GM19238 (cell line): ENCODE data around the gene RPTOR.

Experiments
- DNase-seq: peaks from one replicate; pipeline ENCODE4 v3.0.0; 2011; ENCODE audit warnings: low spot score; ENCODE audit not compliant: insufficient read length

The RPTOR gene

DNA sequence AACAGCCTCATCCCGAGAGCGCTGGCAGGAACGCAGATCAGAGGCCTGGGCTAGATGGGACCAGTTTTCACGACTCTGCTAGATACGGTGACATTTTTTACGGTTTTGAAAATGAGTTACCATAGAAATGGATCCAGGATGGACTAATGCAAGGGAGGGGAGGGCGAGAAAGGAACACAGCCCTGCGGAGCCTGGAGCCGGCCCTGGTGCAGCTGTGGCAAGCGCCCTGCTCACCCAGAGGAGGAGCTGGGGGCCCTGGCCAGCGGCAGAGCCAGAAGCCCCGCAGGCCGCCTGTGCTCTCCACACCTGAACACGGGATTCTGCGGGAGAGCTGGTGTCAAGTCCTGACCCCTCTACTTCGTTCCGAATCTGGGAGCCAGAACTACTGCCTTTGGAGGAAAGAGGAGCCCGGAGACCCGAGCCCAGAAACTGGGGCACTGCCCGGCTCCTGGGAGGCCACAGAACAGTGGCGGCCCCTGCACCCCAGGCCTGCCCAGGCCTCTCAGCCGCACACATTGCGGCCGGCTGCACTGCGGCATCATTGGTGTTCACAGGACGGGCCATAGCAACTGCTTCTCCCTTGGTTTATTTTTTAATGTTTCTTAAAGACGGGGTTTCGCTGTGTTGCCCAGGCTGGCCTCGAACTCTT, 358.4 kb downstream of the RPTOR start:
- no peak for DNase-seq

DNA sequence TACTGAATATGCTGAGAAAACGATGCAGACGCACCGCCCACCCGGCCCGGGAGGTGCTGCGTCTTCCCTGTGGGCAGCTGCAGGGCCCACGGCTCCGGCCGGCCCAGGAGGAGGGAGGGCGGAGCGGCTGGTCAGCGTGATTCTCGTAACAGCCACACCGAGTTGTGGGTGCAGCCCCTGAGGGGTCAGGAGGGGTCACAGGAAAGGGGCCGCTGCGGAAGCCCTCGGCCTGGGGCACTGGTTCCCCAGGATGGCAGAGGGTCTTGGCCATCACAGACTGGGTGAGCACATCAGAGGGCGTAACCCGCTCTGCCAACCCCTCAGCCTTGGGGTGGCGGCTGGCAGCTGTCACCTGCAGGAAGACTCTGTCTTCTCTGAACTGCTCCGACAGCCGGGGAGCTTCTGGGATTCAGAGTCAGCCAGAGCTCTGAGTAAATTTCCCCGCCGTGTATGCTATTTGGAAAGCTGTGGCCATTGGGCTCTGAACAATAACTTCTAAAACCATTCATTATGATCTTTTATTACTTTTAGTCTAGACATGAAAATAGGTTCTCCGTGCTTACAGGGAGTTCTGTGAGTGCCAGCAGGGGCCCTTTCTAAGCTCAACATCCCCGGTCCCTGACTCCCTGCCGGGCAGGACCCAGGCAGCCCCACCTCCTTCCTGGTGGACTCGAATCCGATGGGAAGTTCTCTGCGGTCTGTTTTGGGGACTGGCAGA, 359.6 kb downstream of the RPTOR start:
- DNase-seq, result no peak

DNA sequence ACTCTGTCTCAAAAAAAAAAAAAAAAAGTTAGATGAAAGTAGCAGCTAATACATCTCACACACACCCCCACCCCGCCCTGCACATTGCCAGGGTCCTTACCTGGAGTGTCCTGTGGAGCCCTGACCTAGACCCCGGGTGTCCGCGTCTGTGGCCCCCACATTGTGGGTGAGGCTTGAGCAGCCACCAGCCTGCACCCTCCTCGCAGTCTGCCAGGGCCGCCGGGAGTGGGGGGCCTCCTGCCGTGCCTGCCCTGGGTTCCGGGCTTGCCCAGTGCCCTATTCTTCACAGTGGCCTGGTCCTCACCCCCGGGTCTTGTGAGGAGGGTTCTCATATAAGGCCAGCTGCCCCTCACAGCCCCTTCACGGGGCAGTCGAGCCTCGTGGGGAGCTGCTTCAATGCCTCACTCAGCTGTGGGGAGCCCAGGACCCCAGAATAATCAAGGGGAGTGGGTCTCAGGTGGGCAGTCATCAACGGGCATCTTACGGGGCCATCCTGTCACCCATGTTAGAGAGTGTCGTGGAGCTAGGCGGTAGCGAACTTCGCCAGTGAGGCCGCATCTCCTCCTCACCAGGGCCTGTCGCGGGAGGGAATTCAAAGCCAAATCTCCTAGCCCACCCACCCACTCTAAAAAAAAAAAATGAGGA, 361.1 kb downstream of the RPTOR start:
- DNase-seq, result no peak

DNA sequence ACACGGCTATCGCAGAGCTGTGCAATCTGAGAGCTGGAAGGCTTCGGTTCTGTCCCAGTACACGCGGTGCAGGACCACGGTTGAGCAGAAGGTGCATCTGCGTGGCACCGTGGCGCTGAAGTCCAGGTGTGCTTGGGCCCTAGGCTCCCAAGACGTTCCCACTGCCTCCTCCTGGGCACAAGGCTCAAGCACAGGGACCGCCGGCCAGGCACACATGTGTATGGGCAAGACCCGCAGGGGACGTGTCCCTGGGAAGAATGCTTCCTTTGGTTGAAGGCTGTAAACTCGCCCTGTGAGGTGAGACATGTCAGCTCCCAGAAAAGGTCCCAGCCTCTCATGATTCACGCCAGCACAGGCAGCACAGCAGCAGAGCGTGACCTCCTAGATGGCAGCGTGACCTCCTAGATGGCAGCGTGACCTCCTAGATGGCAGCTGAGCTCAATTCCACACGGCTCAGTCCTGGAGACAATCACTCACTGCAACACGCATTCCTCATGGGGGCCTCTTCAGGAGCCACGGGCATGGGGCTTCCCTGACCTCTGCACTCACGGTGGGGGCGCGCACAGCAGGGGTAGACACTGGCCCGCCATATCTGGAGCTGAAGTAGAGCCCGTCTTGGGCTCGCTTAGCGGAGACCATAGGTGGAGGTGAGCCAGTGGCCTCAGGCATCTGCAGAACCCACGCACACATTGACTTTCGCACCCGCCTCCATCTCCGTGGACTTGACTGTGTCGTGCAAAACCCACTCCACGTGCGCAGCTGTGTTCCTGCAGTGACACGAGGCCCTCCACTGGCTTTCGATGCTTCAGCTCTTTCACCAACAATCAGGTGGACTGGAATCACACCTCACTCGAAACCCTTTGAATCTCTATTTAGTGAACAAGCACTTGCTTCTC, 362.0 kb downstream of the RPTOR start:
- no peak for DNase-seq

DNA sequence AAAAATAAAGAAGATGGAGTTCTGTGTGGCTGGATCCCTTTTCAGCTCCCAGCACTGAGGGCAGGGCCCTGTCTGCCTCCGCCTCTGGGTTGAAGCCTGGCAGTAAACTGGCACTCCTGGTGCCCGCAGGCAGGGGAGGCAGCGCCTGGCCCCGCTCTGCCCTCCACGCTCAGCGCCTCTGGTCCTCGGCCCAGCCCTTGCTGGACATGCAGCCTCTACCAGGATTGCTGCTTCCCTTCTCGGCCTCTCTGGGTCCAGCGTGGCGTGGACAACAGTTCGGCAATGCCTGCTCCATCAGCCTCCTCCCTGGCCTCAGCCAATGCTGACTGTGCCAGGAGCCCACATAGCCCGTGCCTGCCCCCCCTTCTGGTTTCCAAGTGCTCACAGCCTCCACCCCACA, 362.6 kb downstream of the RPTOR start:
- DNase-seq, result no peak

DNA sequence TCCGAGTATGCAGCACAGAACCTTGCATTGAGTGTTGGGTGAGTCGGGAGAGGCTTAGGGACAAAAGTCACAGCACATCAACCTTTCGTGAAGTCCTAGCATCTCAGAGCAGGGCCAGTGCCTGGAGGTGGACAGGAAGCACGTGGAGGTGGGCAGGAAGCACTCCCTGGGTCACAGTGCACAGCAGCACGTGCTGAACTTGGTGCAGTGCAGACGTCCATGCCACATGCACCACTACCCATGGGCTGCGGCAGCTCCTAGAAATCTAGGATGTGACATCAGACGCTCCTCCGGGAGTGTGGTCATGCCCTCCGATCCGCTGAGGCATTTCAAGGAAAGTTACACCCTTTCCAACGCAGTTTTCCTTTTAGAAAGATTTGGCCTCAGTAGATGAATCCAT, 363.6 kb downstream of the RPTOR start:
- no peak for DNase-seq

DNA sequence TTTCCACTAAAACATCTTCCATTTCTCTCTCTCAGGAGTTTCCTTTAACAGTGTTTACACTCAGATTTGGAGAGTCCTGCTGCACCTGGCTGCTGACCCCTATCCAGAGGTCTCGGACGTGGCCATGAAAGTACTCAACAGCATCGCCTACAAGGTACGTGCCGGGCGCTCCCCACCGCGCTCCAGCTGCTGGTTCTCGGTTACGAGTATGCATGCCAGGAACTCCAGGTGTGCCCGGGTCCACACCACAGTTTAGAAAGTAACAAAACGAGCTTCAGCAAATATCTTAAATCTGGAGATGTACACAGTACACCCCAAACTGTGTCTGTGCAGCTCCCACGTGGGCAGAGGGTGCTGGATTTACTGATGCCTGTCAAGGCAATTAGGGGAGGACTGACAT, 364.1 kb downstream of the RPTOR start:
- no peak for DNase-seq

DNA sequence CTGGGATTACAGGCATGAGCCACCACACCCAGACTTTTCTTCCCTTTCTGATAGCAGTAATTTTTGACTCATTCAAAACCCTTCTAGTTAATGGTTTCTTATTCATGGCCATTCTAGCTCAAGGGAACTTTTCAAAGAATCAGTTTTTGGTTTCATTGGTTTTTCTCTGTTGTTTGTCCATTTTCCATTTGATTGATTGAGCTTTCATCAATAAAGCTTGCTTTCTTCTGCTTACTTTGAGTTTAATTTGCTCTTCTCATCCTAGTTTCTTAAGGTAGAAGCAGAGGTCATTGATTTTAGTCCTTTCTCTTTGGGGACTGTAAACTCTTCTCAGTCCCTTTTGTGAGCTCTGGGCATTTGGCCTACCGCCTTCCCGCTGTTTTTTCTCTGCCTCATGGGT, 365.0 kb downstream of the RPTOR start:
- no peak for DNase-seq

DNA sequence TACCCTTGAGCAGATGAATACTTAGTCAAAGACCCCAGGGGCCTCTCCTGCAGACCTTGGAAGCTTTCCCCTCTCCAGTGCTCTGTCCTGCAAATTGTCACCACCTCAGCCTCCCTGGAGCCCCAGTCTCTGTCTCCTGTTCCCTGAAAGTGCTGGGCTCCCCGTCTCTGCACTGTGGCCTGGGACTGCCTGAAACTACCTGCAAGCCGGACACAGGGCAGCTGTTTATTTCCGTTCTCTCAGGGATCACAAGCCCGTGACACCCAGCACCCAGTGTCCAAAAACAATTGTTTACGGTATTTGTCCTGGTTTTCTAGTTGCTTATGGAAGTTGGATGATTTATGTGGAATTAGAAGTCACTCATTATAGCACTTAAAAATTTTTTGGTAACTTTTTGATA, 365.4 kb downstream of the RPTOR start:
- DNase-seq, result no peak

DNA sequence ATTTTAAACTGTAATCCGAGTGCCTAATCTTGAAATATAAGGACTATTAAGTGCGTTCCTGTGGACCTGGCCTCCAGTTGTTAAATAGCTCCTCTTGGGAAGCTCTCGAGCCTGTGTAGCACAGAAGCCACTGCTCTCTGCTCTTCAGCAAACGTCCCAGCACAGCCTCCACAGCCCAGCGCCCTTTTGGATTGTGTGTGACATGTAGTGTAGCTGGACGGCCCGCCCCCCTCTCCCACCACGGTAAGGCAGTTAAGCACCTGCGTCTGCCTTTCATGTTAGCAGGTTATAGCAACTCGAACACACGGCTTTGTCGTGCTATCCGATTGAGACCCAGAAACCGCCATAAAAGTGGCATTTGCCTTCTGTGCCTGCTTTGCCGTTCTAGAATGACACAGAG, 367.8 kb downstream of the RPTOR start:
- no peak for DNase-seq

DNA sequence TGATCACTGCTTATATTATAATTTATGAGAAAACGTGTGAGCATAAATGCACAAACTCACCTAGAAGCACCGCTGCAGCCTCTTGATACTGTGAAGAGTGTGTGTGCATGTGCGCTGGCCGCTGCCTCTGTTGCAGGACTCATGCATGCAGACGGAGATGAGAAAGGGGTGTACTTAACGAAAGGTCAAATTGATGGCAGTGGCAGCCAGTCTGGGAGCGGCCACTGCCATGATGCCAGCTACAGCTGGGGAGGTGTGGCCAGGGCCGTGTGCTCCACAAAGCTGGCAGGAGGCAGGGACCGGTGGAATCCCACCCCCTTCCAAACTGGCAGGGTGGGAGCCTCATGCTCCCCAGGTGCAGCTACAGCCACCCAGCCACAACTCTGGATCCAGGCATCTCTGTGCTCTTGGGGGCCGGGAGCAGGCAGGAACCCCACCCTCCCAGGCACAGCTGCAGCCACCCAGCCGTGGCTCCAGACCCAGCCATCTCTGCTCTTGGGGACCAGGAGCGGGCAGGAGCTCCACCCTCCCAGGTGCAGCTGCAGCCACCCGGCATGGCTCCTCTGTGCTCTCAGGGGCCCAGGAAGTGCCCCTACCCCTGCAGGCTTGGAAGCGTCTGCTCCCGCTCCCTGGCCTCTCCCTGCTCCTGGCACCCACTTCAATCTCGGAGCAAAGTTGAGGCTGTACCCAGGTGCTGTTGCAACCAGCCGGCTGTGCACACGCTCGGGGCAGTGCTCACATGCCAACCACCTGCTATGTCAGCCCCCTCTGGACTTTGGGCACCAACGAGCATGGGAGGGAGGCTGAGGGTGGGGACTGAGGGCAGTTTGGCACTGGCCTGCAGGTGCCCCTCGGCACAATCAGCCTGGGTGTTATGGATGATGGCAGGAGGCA, 369.5 kb downstream of the RPTOR start:
- no peak for DNase-seq

DNA sequence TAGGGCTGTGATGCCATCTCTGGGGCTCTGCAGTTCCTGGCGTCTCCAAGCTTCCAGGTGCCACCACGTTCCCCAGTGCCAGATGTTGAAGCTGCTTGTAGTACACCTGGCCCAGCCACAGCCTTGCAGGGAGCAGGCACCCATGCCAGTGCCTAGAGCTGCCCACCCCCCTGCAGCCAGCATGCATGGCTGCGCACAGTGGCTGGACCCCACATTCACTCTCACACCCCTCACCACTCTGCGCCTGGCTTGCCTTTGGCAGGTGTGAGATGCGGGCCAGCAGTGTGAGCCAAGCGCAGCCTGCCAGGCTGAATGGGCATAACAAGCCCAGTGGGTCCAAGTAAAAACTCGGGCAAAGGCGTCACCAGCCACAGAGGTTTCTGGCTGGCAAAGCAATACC, 371.6 kb downstream of the RPTOR start:
- no peak for DNase-seq

DNA sequence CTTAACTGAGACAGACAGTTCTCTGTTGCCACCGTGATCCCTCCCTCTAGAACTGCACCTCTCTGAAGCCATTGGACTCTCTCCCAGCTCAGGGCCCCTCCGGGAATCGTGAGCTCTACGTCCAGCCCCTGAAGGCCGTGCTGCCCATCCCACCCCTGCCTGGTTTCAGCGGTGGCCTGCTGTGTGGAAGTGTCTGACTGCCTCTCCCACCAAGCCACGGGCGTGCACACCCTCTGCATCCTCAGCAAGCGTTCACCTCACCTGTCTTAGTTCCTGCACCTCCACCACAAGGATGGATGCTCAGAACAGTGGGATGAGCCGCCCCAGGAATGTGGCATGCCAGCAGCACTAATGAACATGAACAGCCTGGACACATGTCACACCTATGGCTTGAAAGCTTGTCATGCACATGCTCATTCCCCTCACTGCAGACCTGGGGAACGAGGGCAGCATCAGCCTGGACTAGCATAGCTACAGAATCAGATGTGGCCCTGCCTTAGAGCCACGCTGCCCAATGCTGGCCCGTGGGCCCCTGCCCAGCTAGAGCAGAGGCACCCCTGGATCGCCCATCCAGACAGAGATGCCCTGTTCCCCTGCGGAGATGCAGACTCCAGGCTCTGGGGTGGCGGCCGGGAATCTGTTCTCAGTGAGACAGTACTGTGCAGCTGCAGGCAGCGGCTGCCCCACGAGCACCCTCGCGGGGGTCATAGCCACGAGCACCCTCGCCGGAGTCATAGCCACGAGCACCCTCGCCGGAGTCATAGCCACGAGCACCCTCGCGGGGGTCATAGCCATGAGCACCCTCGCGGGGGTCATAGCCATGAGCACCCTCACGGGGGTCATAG, 373.3 kb downstream of the RPTOR start:
- no peak for DNase-seq

DNA sequence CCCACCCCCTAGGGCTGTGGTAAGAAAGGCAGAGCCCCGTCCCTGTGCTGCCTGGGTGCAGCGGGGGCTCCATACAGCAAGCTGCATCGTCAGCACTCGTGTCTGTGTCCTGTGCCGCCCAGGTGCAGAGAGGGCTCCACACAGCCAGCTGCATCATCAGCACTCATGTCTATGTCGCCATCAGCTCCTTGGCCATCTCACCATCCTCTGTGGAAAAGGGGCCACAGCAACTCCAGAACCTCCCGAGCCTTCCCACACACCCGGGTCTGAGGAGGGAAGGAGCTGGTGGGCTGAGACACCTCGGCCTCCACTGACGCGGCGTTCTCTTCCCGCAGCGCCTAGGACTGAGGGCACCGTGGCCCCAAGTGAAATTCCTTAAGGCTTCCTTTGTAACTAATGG, 374.1 kb downstream of the RPTOR start:
- DNase-seq, result no peak

DNA sequence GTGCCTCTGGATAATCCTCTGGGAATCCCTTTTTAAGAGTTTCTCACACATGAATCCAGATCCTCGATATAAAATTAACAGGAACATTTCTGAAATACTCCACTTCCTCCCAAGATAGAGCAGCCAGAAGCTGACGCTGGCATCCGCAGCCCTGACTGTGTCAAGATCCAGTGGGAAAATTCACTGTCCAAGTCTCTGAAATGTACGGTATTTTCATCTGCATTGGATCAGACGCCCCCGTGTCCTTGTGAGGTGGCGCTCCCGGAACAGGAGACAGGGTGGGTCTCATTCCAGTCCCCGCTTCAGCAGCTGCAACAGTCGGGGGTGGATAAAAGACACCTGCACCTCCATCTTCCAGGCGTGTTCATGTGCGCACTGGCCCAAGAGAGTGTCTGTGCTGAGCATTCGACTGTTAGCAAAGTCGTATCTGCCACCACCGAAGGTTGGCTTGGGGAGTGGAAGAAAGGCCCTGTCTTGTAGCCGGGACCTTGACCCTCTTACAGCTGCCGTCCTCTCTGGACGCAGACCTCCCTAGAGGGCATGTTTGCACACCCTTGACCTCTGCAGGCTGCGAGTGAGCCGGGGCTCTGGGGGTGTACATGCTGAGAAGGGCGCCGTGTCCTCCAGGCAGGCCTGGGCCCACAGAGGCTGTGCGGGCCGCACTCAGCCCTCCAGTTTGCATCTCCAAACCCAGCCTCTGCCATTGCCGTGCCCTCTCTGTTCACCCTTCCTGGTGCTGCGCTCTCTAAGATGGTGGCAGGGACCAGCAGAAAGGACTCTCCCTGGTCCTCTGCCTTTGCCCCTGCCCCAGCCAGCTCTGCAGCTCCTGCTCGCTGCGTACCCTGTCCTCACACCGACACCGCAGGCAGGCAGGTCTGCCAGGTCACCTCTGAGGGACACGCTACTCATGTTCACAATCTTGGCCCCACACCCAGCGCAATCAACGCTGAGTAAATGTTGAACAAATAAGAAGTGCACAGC, 375.0 kb downstream of the RPTOR start:
- no peak for DNase-seq

DNA sequence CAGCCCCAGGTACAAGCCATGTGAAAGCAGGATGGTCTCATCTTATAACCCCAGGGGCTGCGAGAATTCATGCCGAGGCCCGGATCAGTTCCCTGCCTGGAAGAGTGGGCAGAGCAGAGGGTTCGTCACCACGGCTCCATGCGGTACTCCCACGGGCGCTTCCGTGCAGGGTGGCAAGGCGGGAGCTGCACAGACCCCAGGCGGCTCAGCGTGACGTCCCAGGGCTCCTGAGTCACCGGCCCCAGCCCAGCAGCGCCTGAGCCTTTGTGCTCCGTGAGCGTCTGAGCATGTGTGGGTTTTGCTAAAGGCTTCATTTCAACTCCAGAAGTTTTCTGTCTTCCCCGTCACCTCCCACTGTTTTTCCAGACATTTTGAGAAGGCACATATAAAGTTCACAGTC, 375.8 kb downstream of the RPTOR start:
- DNase-seq, result no peak

DNA sequence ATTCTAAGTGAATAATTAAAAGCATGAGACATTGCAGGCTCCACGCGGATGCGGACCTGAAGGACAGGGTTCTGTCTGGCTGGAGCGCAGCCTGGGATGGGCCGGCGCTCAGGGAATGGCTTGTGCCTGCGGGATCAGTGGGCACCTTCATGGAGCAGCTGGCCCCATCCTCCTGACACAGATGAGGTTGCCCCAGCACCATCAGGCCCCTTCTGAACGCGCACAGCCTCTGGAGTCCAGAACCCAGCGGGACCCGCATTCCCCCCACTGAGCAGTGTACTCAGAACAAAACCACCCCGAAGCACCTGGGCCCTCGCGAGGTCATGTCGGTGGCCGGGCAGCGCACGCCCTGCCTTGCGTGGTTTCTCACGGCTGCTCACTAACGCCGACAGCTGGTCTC, 376.5 kb downstream of the RPTOR start:
- DNase-seq, result no peak

DNA sequence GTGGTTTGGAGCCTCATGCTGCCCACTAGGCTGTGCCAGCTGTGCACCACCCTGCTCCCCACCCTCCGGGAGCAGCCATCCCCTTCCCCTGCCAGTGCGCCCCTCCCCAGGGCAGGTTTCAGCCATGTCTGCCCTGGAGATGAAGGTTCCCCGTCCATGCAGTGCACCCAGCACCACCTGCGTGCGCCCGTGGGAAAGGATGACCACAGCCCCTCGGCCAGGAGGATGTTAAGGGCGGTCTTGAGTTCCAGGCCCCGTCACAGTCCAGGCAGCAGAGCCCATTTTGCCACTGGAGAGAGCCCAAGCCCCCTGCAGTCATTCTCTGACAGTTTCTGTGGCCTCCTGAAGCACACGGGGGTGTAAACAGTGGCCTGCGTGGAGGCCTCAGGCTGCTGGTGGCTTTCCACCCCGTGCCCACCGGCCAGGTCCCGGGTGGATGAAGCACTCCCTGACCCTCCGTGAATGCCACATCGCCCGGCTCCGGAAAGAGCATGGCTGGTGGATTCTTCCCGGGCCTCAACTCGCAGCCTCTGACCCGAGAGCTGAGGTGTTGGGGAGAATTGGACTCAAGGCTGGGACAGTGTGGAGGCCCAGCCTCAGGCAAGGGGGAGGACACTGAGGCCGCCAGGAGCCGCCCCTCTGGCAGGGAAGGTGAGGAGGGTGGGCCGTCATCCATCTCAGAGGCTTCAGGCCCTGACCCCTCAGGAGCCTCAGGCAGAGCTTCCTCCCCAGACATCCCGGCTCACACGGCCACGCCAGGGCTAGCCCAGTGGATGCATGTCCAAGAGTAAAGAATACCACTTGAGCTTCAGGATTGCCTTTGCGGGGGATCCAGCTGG, 377.3 kb downstream of the RPTOR start:
- no peak for DNase-seq
